BE2C (cell line): ENCODE results near the gene SMS.
A peak's percentile ranks its signal among the peaks of the same experiment; 100 is the strongest.
"Not testable (repeated sequence)": the region's sequence is repeated elsewhere in the genome, so short reads cannot be mapped to it uniquely, and the experiment has no call there.

ENCODE experiments used
- DNase-seq: peaks from one replicate; pipeline ENCODE4 v3.0.0-alpha.2; 2020
- H3K27me3 ChIP-seq: fragments of 250-450 bp; sonication (Bioruptor Pico); 2 replicates; pipeline ENCODE4 v1.5.1; 2020; ENCODE audit warnings: mild to moderate bottlenecking
- H3K36me3 ChIP-seq: fragments of 250-450 bp; sonication (Bioruptor Pico); 2 replicates; pipeline ENCODE4 v1.5.1; 2020; ENCODE audit warnings: mild to moderate bottlenecking
- H3K4me1 ChIP-seq: fragments of 250-450 bp; sonication (Bioruptor Pico); 2 replicates; pipeline ENCODE4 v1.5.1; 2020
- H3K4me3 ChIP-seq: 2 replicates; pipeline ENCODE4 v1.5.1; 2011; ENCODE audit warnings: low read depth, low read length
- H3K9me3 ChIP-seq: fragments of 250-450 bp; sonication (Bioruptor Pico); 2 replicates; pipeline ENCODE4 v1.5.1; 2020
- TF ChIP-seq, protein P1 (sequence below): IDR thresholded peaks from 2 replicates; pipeline ENCODE4 v1.5.1; 2012; ENCODE audit warnings: mild to moderate bottlenecking, low read depth, low read length

Gene SMS

GRCh38 chrX:21946925-21947641 is 6.6 kb downstream of the SMS start:
- H3K4me3 ChIP-seq = no peak overlapping the region
- H3K4me1 ChIP-seq = no peaks in the 10 kb centered on the region; the same call in 1 of the 2 replicates
- no peak for DNase-seq

DNA sequence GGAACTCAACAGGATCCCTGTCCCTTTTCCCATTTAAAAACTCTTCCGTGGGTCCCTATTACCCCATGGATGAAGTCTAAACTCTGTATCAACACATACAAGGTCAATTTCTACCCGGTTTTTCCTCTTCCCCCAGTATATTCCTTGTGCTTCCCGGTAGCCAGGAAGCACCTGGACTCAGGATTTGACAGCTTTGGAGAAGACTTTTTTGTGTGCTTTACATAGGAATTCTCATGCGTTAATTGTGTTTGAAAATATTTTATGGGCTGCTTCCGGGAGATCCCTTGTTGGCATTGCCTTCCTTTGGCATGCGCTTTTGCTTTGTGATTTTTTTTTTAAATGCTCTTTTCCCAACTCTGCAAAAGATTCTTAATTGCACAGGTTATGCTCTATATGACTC is 7.2 kb downstream of the SMS start:
- Histone ChIP-seq H3K4me1 (no peaks in the 10 kb centered on the region; the same call in 1 of the 2 replicates), H3K27me3 (no peaks in the 10 kb centered on the region), H3K9me3 (no peaks in the 10 kb centered on the region), H3K4me3 (no peak overlapping the region), H3K36me3 (no peaks in the 10 kb centered on the region)
- TF ChIP-seq, protein P1, sequence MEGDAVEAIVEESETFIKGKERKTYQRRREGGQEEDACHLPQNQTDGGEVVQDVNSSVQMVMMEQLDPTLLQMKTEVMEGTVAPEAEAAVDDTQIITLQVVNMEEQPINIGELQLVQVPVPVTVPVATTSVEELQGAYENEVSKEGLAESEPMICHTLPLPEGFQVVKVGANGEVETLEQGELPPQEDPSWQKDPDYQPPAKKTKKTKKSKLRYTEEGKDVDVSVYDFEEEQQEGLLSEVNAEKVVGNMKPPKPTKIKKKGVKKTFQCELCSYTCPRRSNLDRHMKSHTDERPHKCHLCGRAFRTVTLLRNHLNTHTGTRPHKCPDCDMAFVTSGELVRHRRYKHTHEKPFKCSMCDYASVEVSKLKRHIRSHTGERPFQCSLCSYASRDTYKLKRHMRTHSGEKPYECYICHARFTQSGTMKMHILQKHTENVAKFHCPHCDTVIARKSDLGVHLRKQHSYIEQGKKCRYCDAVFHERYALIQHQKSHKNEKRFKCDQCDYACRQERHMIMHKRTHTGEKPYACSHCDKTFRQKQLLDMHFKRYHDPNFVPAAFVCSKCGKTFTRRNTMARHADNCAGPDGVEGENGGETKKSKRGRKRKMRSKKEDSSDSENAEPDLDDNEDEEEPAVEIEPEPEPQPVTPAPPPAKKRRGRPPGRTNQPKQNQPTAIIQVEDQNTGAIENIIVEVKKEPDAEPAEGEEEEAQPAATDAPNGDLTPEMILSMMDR = no peak
- no peak for DNase-seq

More at GRCh38 chrX:21946925-21947641, 6.6 kb downstream of the SMS start:
- TF ChIP-seq, protein P1 = no peak
- no peaks in the 10 kb centered on the region for H3K36me3 ChIP-seq
- no peaks in the 10 kb centered on the region for H3K27me3 ChIP-seq
- H3K9me3 ChIP-seq = no peaks in the 10 kb centered on the region

- TF ChIP-seq, protein P1 = no peak
- Histone ChIP-seq H3K4me1 (no peaks in the 10 kb centered on the region; the same call in 1 of the 2 replicates), H3K36me3 (no peaks in the 10 kb centered on the region), H3K4me3 (no peak overlapping the region), H3K27me3 (no peaks in the 10 kb centered on the region), H3K9me3 (no peaks in the 10 kb centered on the region)
- peak; percentile 51 for DNase-seq
Observed at GRCh38 chrX:21948897-21949578, 8.5 kb downstream of the SMS start.

DNA sequence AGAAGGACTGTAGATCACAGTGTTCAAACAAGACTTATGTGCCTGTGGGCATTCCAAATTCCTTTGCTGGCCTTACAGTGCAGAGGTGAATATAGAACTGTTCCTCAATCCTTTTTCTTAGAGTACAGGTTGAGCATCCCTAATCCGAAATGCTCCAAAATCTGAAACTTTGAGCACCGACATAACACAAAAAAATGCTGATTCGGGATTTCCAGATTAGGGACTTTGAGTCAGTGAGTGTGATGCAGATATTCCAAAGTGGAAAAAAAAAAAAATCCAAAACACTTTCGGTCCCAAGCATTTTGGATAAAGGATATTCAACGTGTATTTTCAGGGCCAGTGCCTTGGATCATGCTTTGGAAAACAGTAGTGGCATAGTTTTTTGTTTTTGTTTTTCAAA is 9.2 kb downstream of the SMS start:
- H3K4me3 ChIP-seq = no peak overlapping the region
- no peak for DNase-seq
- no peaks in the 10 kb centered on the region for H3K36me3 ChIP-seq
- no peaks in the 10 kb centered on the region; the same call in 1 of the 2 replicates for H3K4me1 ChIP-seq
- H3K9me3 ChIP-seq = no peaks in the 10 kb centered on the region
- TF ChIP-seq, protein P1 = no peak
- no peaks in the 10 kb centered on the region for H3K27me3 ChIP-seq

GRCh38 chrX:21950557-21950956 is 10.0 kb downstream of the SMS start:
- H3K4me3 ChIP-seq, H3K9me3 ChIP-seq, H3K27me3 ChIP-seq, H3K36me3 ChIP-seq, H3K4me1 ChIP-seq, DNase-seq: not testable (repeated sequence)

GRCh38 chrX:21952624-21953023 is 12.1 kb downstream of the SMS start:
- no peaks in the 10 kb centered on the region for H3K27me3 ChIP-seq
- TF ChIP-seq, protein P1 = no peak
- no peak for DNase-seq
- no peak overlapping the region for H3K4me3 ChIP-seq
- H3K9me3 ChIP-seq = no peaks in the 10 kb centered on the region
- H3K4me1 ChIP-seq = no peaks in the 10 kb centered on the region; the same call in 1 of the 2 replicates
- H3K36me3 ChIP-seq = no peaks in the 10 kb centered on the region

- not testable (repeated sequence) for H3K4me1 ChIP-seq, H3K4me3 ChIP-seq, DNase-seq, H3K36me3 ChIP-seq, H3K9me3 ChIP-seq, H3K27me3 ChIP-seq
Observed at GRCh38 chrX:21953195-21953830, 12.8 kb downstream of the SMS start.
